CD4-positive, alpha-beta T cell (primary cell): ENCODE results near the gene PIGL. TPM values are rescaled to one million over a fixed set of nuclear protein-coding genes. Genes with fewer than 3 reads are reported as not detected.
"Not testable (repeated sequence)": the region's sequence is repeated elsewhere in the genome, so short reads cannot be mapped to it uniquely, and the experiment has no call there.

Source experiments
- ATAC-seq: fragments of 200-7000 bp; cut with Tn5 transposase; one replicate; pipeline ENCODE4 v1.10.0; 2022; ENCODE audit warnings: mild to moderate bottlenecking; ENCODE audit not compliant: poor library complexity
- CTCF ChIA-PET: fragments of 350-600 bp; sonication (Branson Sonifier 250); formaldehyde crosslinking; loops from one replicate; lab custom pipeline; 2021; ENCODE audit warnings: antibody characterized with exemption, inconsistent platforms; lab: Charles Lee
- POLR2A ChIA-PET: fragments of 350-600 bp; sonication (Branson Sonifier 250); formaldehyde crosslinking; loops from one replicate; lab custom pipeline; 2021; ENCODE audit warnings: antibody characterized with exemption, inconsistent platforms; lab: Charles Lee
- DNase-seq, 14 experiments: peaks; one replicate each; pipeline ENCODE4 v3.0.0-alpha.2; 2013 to 2020; ENCODE audit warnings: mixed read lengths in 2 of 14
- H3K27ac ChIP-seq, 2 donors: one replicate each; pipeline versions ENCODE4 v1.5.1 to v1.7.0; 2013; ENCODE audit warnings: low read length in 2 of 2, low read depth in 1 of 2, mild to moderate bottlenecking in 1 of 2
- H3K27me3 ChIP-seq, 2 experiments: 1 replicate in 1 of 2; 2 replicates in 1 of 2; pipeline versions ENCODE4 v1.6.1 to v1.7.0; 2013; ENCODE audit warnings: low read length in 2 of 2, control low read depth in 1 of 2, mild to moderate bottlenecking in 1 of 2, moderate library complexity in 1 of 2; ENCODE audit not compliant: insufficient read depth in 2 of 2, control insufficient read depth in 1 of 2
- H3K36me3 ChIP-seq: one replicate; pipeline ENCODE4 v1.6.1; 2013; ENCODE audit warnings: low read length, control low read depth; ENCODE audit not compliant: insufficient read depth
- H3K4me1 ChIP-seq: one replicate; pipeline ENCODE4 v1.6.1; 2013; ENCODE audit warnings: low read length, control low read depth; ENCODE audit not compliant: insufficient read depth
- H3K4me3 ChIP-seq: one replicate; pipeline ENCODE4 v1.5.1; 2013; ENCODE audit warnings: mild to moderate bottlenecking, low read length, moderate library complexity
- H3K9me3 ChIP-seq, 2 experiments: 1 replicate in 1 of 2; 2 replicates in 1 of 2; pipeline versions ENCODE4 v1.6.1 to v1.7.0; 2013; ENCODE audit warnings: low read length in 2 of 2, mild to moderate bottlenecking in 2 of 2, control low read depth in 1 of 2, moderate library complexity in 1 of 2; ENCODE audit not compliant: control insufficient read depth in 1 of 2, insufficient read depth in 1 of 2
- H3K27ac Mint-ChIP-seq: one replicate; pipeline ENCODE4 v1.8.0; 2020; ENCODE audit warnings: mixed read lengths
- H3K27me3 Mint-ChIP-seq: one replicate; pipeline ENCODE4 v1.8.0; 2021; ENCODE audit warnings: mixed read lengths
- H3K36me3 Mint-ChIP-seq: one replicate; pipeline ENCODE4 v1.8.0; 2021; ENCODE audit warnings: low read depth, mixed read lengths
- H3K4me1 Mint-ChIP-seq: one replicate; pipeline ENCODE4 v1.8.0; 2021; ENCODE audit warnings: low read depth, mixed read lengths
- H3K4me3 Mint-ChIP-seq: one replicate; pipeline ENCODE4 v1.8.0; 2020; ENCODE audit warnings: mild to moderate bottlenecking, mixed read lengths
- H3K9me3 Mint-ChIP-seq: one replicate; pipeline ENCODE4 v1.8.0; 2020; ENCODE audit warnings: mixed read lengths
- intact Hi-C, 2 experiments: fragments of 100-400 bp; cut with DNase I in 1 of 2; cut with micrococcal nuclease in 1 of 2; formaldehyde crosslinking; loops; one replicate each; pipeline versions ENCODE4 v1.15.1 to v1.9.0; 2023 to 2025; cut with DNase I, micrococcal nuclease
- total RNA-seq, 174 experiments: library from RNA in 2 of 174; stranded (reverse) in 2 of 174; gene quantifications; one replicate each; pipeline ENCODE4 v1.2.3 and lab custom pipeline; 2021 to 2026
- TF ChIP-seq, protein P1 (sequence below): fragments of 200-600 bp; IDR thresholded peaks from one replicate; pipeline ENCODE4 v1.8.0; 2022; ENCODE audit warnings: antibody characterized with exemption, mild to moderate bottlenecking

The PIGL gene
- total RNA-seq, 2 experiments from 2014 or later: 48.4 to 49.0 TPM

DNA sequence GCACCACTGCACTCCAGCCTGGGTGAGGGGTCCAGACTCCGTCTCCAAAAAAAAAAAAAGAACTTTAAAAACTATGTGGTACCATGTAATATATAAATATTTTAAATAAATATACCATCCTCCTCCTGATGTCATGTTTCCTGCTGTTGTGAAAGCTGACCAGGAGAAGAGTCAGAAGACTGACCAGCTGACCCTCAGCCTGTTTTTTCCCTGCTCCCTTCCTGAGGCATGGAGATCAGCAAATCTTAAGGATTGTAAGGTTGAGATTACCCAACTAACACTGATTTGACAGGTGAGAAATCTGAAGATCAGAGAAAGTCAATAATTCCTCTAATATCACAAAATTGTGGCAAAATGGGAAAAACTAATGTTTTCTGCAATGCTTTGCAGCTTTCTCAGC lies 19.7 kb upstream of the PIGL start:
- ChIA-PET POLR2A (no interaction called here), CTCF (no interaction called here)
- intact Hi-C loops: no loop called here
- Mint-ChIP-seq H3K36me3 (peaks cover 59% of the 10 kb centered on the region), H3K4me1 (peaks cover 64% of the 10 kb centered on the region), H3K9me3 (no peaks in the 10 kb centered on the region), H3K4me3 (no peak overlapping the region), H3K27me3 (no peaks in the 10 kb centered on the region), H3K27ac (no peak overlapping the region)
- Histone ChIP-seq H3K9me3 (no peaks in the 10 kb centered on the region), H3K4me3 (no peak overlapping the region), H3K36me3 (peaks cover 25% of the 10 kb centered on the region), H3K27me3 (no peaks in the 10 kb centered on the region), H3K4me1 (peaks cover 7% of the 10 kb centered on the region), H3K27ac (no peak overlapping the region)
- no peak for DNase-seq
- TF ChIP-seq, protein P1, sequence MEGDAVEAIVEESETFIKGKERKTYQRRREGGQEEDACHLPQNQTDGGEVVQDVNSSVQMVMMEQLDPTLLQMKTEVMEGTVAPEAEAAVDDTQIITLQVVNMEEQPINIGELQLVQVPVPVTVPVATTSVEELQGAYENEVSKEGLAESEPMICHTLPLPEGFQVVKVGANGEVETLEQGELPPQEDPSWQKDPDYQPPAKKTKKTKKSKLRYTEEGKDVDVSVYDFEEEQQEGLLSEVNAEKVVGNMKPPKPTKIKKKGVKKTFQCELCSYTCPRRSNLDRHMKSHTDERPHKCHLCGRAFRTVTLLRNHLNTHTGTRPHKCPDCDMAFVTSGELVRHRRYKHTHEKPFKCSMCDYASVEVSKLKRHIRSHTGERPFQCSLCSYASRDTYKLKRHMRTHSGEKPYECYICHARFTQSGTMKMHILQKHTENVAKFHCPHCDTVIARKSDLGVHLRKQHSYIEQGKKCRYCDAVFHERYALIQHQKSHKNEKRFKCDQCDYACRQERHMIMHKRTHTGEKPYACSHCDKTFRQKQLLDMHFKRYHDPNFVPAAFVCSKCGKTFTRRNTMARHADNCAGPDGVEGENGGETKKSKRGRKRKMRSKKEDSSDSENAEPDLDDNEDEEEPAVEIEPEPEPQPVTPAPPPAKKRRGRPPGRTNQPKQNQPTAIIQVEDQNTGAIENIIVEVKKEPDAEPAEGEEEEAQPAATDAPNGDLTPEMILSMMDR: no peak
- no peak for ATAC-seq

DNA sequence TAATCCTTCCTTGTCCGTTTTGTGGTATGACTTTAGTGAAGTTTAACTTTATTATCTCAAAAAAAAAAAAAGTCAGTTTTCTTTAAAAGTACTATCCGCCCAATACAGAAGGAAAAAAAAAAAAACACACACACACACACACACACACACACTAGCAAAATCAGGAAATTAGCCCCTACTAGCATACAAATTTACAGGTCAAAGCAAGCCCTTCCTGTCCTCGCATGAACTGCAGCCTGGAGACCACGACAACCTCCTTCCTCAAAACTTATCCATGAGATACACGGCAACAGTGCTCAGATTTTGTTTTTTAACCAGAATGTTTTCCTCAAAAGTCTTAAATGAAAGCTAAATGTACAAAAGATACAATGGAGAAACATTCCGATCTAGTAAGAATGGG lies 17.9 kb upstream of the PIGL start:
- CTCF ChIA-PET: no interaction called here
- intact Hi-C loops: no loop called here
- H3K27ac ChIP-seq: no peak overlapping the region

DNA sequence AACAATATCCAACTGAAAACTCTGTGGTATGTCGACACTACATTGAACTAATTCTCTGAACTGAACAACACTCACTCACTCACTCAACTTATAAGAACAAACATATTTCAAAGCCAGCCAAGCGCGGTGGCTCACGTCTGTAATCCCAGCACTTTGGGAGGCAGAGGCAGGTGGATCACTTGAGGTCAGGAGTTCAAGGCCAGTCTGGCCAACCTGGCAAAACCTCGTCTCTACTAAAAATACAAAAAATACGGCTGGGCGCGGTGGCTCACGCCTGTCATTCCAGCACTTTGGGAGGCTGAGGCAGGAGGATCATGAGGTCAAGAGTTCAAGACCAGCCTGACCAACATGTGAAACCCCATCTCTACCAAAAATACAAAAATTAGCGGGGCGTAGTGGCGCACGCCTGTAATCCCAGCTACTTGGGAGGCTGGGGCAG lies 15.3 kb upstream of the PIGL start:
- ATAC-seq, H3K4me3 ChIP-seq, H3K36me3 ChIP-seq, POLR2A ChIA-PET, intact Hi-C loops, H3K4me3 Mint-ChIP-seq, H3K27ac ChIP-seq, H3K27me3 Mint-ChIP-seq, H3K9me3 ChIP-seq, H3K9me3 Mint-ChIP-seq, H3K27me3 ChIP-seq, DNase-seq: not testable (repeated sequence)
- H3K4me1 ChIP-seq: peaks cover 23% of the 10 kb centered on the region
- Mint-ChIP-seq H3K4me1 (peaks cover 83% of the 10 kb centered on the region), H3K27ac (peak overlapping the region; percentile 62), H3K36me3 (peaks cover 27% of the 10 kb centered on the region)
- CTCF ChIA-PET: interaction anchor here (1.4 kb wide), 1 partner anchor 10 kb away, joined by 5 read pairs; no protein-coding TSS in a partner anchor

More for the DNA sequence above, 17.9 kb upstream of the PIGL start:
- no peaks in the 10 kb centered on the region for H3K9me3 Mint-ChIP-seq
- H3K4me1 Mint-ChIP-seq: peaks cover 75% of the 10 kb centered on the region
- Histone ChIP-seq H3K4me1 (peaks cover 15% of the 10 kb centered on the region), H3K36me3 (peaks cover 11% of the 10 kb centered on the region), H3K27me3 (no peaks in the 10 kb centered on the region), H3K9me3 (no peaks in the 10 kb centered on the region), H3K4me3 (no peak overlapping the region)
- peak overlapping the region; percentile 60 for H3K27ac Mint-ChIP-seq
- H3K36me3 Mint-ChIP-seq: peaks cover 42% of the 10 kb centered on the region
- peak overlapping the region; percentile 27 for H3K4me3 Mint-ChIP-seq
- no peaks in the 10 kb centered on the region for H3K27me3 Mint-ChIP-seq
- no peak for ATAC-seq
- POLR2A ChIA-PET: no interaction called here
- peak in 1 of 14 experiments; percentile 15 for DNase-seq
- TF ChIP-seq, protein P1: no peak

DNA sequence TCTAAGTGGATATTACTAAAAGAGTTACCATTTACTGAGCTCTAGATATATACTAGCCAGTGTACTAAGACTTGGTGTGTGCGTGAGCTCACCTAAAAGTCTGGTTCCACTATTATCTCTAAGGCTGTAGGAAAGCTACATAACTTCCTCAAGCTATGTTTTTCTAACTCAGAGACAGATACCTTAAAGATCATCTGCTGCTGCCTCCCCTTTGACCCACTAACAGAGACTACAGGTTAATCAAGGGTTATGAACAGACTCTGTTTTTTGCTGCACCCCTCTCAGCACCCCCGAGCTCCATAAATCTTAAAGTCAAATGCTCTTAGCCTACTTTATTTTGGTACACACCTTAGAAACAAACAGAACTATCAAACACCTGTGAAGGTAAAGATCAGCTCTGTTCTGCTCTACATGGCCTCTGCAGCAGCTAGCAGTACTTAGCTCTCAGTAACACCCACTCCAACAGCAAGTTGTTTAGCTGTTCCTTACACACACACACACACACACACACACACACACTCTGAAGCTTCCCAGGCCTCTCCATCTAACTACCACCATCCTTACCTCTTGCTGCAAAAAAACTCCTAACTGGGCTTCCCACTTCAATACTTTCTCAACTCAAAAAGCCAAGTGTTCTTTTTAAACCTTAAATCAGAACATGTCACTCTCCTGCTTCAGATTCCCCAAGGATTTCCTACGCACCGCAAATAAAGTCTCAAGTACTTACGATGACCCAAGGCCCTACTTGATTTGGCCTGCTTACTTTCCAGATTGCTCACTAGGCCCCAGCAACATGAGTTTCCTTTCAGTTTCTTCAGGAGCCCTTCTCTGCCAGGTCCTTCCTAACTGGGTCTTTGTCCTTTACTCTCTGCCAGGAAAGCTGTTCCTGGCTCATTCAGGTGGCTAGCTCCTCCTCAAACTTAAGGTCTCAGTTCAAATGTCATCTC lies 14.2 kb upstream of the PIGL start:
- H3K4me1 ChIP-seq: peaks cover 23% of the 10 kb centered on the region
- H3K4me3 ChIP-seq, intact Hi-C loops, ATAC-seq, H3K27me3 Mint-ChIP-seq, H3K27me3 ChIP-seq, POLR2A ChIA-PET, H3K9me3 ChIP-seq, H3K9me3 Mint-ChIP-seq, DNase-seq, H3K27ac ChIP-seq, H3K36me3 ChIP-seq: not testable (repeated sequence)
- CTCF ChIA-PET: interaction anchor here (0.9 to 1.4 kb wide), 2 partner anchors 9 to 20 kb away, joined by 3 to 5 read pairs; no protein-coding TSS in a partner anchor
- peak overlapping the region; percentile 8 for H3K4me3 Mint-ChIP-seq
- peaks cover 16% of the 10 kb centered on the region for H3K36me3 Mint-ChIP-seq
- H3K27ac Mint-ChIP-seq: peak overlapping the region; percentile 64
- H3K4me1 Mint-ChIP-seq: peaks cover 83% of the 10 kb centered on the region

DNA sequence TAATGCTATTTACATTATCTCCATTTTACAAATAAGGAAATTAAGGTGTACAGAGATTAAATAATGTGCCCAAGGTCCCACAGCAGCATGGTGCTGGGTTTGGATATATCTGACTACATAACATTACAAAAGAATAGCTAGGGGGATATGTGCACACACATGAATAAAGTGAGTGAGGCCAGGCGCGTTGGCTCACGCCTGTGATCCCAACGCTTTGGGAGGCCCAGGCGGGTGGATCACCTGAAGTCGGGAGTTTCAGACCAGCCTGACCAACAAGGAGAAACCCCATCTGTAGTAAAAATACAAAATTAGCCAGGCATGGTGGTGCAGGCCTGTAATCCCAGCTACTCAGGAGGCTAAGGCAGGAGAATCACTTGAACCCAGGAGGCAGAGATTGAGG lies 12.2 kb upstream of the PIGL start:
- ATAC-seq, H3K36me3 Mint-ChIP-seq, POLR2A ChIA-PET, DNase-seq, H3K9me3 Mint-ChIP-seq, H3K36me3 ChIP-seq, H3K9me3 ChIP-seq, H3K4me3 Mint-ChIP-seq, H3K4me3 ChIP-seq, intact Hi-C loops, H3K27ac ChIP-seq, H3K27me3 Mint-ChIP-seq, CTCF ChIA-PET, H3K27me3 ChIP-seq: not testable (repeated sequence)
- H3K4me1 ChIP-seq: peaks cover 19% of the 10 kb centered on the region
- H3K27ac Mint-ChIP-seq: peak overlapping the region; percentile 44
- peaks cover 73% of the 10 kb centered on the region for H3K4me1 Mint-ChIP-seq
